Measurements from ENCODE around the gene NTRK2. TPM values are rescaled to one million over a fixed set of nuclear protein-coding genes. Genes with fewer than 3 reads are reported as not detected.

The NTRK2 gene
- total and polyA plus RNA-seq, 12 donors, result 0.43 to 5.6 (median 2.1) TPM

GRCh38 chr9:84622981-84623380, 46.5 kb upstream of the NTRK2 start:
- H3K9me3 ChIP-seq (replicated peaks in 1 of 3), result no peaks in the 10 kb centered on the region
- no peaks in the 10 kb centered on the region for H3K36me3 ChIP-seq (replicated peaks in 1 of 2)
- WGBS, 4 donors, result 65 to 75% (median 67%) methylated on average over 7 of the region's 7 CpGs
- no peaks in the 10 kb centered on the region for H3K4me1 ChIP-seq (replicated peaks in 1 of 2)
- no peak for TF ChIP-seq CTCF (IDR thresholded peaks at IDR 0.05)
- TF ChIP-seq POLR2A (IDR thresholded peaks at IDR 0.05), result no peak
- no peak overlapping the region for H3K4me3 ChIP-seq
- no peak overlapping the region for H3K27ac ChIP-seq
- intact Hi-C loops (cut with DNase I), result no loop called here
- H3K27me3 ChIP-seq, result no peaks in the 10 kb centered on the region
- no peak for DNase-seq

GRCh38 chr9:84636436-84636835, 33.1 kb upstream of the NTRK2 start:
- no peaks in the 10 kb centered on the region for H3K36me3 ChIP-seq (replicated peaks in 1 of 2)
- DNase-seq, result no peak
- no peaks in the 10 kb centered on the region for H3K4me1 ChIP-seq (replicated peaks in 1 of 2)
- no peak overlapping the region for H3K27ac ChIP-seq
- intact Hi-C loops (cut with DNase I), result no loop called here
- TF ChIP-seq CTCF (IDR thresholded peaks at IDR 0.05) (no peak), POLR2A (IDR thresholded peaks at IDR 0.05) (no peak)
- no peaks in the 10 kb centered on the region for H3K9me3 ChIP-seq (replicated peaks in 1 of 3)
- WGBS, 4 donors, result 71 to 94% (median 86%) methylated on average over 1 of the region's 1 CpG
- H3K27me3 ChIP-seq, result no peaks in the 10 kb centered on the region
- no peak overlapping the region for H3K4me3 ChIP-seq

- 82 to 89% (median 84%) methylated on average over 4 of the region's 4 CpGs for WGBS, 4 donors
Measured at GRCh38 chr9:84642553-84643141, 26.9 kb upstream of the NTRK2 start.

GRCh38 chr9:84647699-84648098, 21.8 kb upstream of the NTRK2 start:
- WGBS, 4 donors, result 73 to 89% (median 84%) methylated on average over 3 of the region's 3 CpGs

More at GRCh38 chr9:84642553-84643141, 26.9 kb upstream of the NTRK2 start:
- Histone ChIP-seq H3K27me3 (no peaks in the 10 kb centered on the region), H3K4me1 (replicated peaks in 1 of 2) (no peaks in the 10 kb centered on the region), H3K4me3 (no peak overlapping the region), H3K9me3 (replicated peaks in 1 of 3) (no peaks in the 10 kb centered on the region), H3K27ac (no peak overlapping the region), H3K36me3 (replicated peaks in 1 of 2) (no peaks in the 10 kb centered on the region)
- intact Hi-C loops (cut with DNase I), result no loop called here
- no peak for DNase-seq
- TF ChIP-seq POLR2A (IDR thresholded peaks at IDR 0.05) (no peak), CTCF (IDR thresholded peaks at IDR 0.05) (no peak)

More at GRCh38 chr9:84647699-84648098, 21.8 kb upstream of the NTRK2 start:
- Histone ChIP-seq H3K4me3 (no peak overlapping the region), H3K36me3 (replicated peaks in 1 of 2) (no peaks in the 10 kb centered on the region), H3K4me1 (replicated peaks in 1 of 2) (no peaks in the 10 kb centered on the region), H3K27me3 (no peaks in the 10 kb centered on the region), H3K9me3 (replicated peaks in 1 of 3) (no peaks in the 10 kb centered on the region), H3K27ac (no peak overlapping the region)
- no peak for DNase-seq
- intact Hi-C loops (cut with DNase I), result no loop called here
- TF ChIP-seq POLR2A (IDR thresholded peaks at IDR 0.05), result no peak
- no peak for TF ChIP-seq CTCF (IDR thresholded peaks at IDR 0.05)
